Panc1 (cell line): ENCODE data around the gene HINT3.

Experiments used
- POLR2AphosphoS5 ChIP-seq: IDR thresholded peaks from 2 replicates; pipeline ENCODE4 v1.6.1; 2012; ENCODE audit warnings: mild to moderate bottlenecking, low read depth, low read length, moderate library complexity
- TCF7L2 ChIP-seq: IDR thresholded peaks from 2 replicates; pipeline ENCODE4 v1.6.1; 2011; ENCODE audit warnings: mild to moderate bottlenecking, low read depth, low read length, inconsistent platforms
- TF ChIP-seq, protein P1 (sequence below): fragments of 450-650 bp; IDR thresholded peaks from 2 replicates; pipeline ENCODE4 v1.5.1; 2017; ENCODE audit warnings: mild to moderate bottlenecking

DNA sequence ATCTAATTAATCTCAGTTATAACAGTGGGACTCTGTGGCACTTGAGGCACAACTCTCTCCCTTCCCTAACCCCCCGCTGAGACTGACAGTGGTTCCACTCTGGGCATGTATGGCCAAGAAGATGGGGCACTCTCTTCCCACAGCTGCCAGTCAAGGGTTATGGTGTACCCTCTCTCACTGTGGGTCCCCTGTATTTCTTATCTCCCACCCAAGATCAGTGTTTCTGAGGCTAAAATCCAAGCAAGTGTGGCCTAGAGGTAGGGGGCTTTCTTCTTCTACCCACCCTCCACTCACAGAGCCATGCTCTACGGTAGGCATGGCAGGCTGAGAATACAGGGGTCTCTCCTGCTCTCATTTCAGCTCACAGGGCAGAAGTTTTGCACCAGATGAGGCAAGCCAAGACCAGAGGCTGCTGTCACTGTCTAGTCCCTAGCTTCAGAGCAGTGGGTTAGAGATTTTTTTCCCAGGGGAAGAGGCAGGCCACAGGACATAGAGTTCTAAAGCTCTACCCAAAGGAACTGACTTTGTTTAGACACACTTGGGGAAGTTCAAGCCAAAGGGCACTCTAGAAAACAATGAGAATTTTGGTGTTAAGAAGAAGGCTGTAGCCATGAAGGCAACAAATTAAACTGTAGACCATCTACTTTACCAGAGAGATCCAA lies 31.7 kb upstream of the HINT3 start:
- TF ChIP-seq, protein P1, sequence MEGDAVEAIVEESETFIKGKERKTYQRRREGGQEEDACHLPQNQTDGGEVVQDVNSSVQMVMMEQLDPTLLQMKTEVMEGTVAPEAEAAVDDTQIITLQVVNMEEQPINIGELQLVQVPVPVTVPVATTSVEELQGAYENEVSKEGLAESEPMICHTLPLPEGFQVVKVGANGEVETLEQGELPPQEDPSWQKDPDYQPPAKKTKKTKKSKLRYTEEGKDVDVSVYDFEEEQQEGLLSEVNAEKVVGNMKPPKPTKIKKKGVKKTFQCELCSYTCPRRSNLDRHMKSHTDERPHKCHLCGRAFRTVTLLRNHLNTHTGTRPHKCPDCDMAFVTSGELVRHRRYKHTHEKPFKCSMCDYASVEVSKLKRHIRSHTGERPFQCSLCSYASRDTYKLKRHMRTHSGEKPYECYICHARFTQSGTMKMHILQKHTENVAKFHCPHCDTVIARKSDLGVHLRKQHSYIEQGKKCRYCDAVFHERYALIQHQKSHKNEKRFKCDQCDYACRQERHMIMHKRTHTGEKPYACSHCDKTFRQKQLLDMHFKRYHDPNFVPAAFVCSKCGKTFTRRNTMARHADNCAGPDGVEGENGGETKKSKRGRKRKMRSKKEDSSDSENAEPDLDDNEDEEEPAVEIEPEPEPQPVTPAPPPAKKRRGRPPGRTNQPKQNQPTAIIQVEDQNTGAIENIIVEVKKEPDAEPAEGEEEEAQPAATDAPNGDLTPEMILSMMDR, result no peak
- TF ChIP-seq POLR2AphosphoS5, result no peak
- no peak for TF ChIP-seq TCF7L2
